K562 (cell line): ENCODE data around the gene PPARD. TPM values are rescaled to one million over a fixed set of nuclear protein-coding genes. Genes with fewer than 3 reads are reported as not detected.
A peak's percentile ranks its signal among the peaks of the same experiment; 100 is the strongest.

ENCODE experiments used
- FOSL1 ChIP-seq: fragments of 200-800 bp; sonication (Bioruptor generic); conservative IDR thresholded peaks from 2 replicates; pipeline ENCODE4 v1.6.1; 2016; ENCODE audit warnings: missing genetic modification characterization, missing compliant biosample characterization
- MGA ChIP-seq: fragments of 450-650 bp; IDR thresholded peaks from 2 replicates; pipeline ENCODE4 v1.6.1; 2016; ENCODE audit warnings: mild to moderate bottlenecking, moderate library complexity
- RBM34 ChIP-seq: fragments of 200-400 bp; formaldehyde crosslinking; IDR thresholded peaks from 2 replicates; pipeline ENCODE4 v1.6.1; 2018; ENCODE audit warnings: low read length, borderline replicate concordance; ENCODE audit not compliant: insufficient read depth
- SAP30 ChIP-seq: fragments of 200-600 bp; sonication (generic); IDR thresholded peaks from 2 replicates; pipeline ENCODE4 v1.6.1; 2012; ENCODE audit warnings: borderline replicate concordance, low read depth, mild to moderate bottlenecking, moderate library complexity, low read length, control low read depth, inconsistent platforms; ENCODE audit not compliant: insufficient read depth, poor library complexity, severe bottlenecking
- SNIP1 ChIP-seq: fragments of 450-650 bp; IDR thresholded peaks from 2 replicates; pipeline ENCODE4 v1.7.1; 2017; ENCODE audit warnings: low read depth, mild to moderate bottlenecking
- TAL1 ChIP-seq: fragments of 450-650 bp; IDR thresholded peaks from 2 replicates; pipeline ENCODE4 v1.6.1; 2016; ENCODE audit warnings: mild to moderate bottlenecking
- THRB ChIP-seq: fragments of 450-650 bp; formaldehyde crosslinking; conservative IDR thresholded peaks from 2 replicates; pipeline ENCODE4 v1.4.0; 2022; ENCODE audit warnings: mild to moderate bottlenecking, missing genetic modification characterization
- ZNF785 ChIP-seq: fragments of 250-450 bp; sonication (Bioruptor Pico); IDR thresholded peaks from 2 replicates; pipeline ENCODE4 v1.4.0; 2020; ENCODE audit warnings: mild to moderate bottlenecking
- polyA plus RNA-seq, 8 experiments: library from polyadenylated mRNA; depleted of rRNA in 4 of 8; stranded (reverse) in 5 of 8; unstranded in 3 of 8; fragments of >200 nt; fragmentation: Nextera tagmentation in 2 of 8; fragmentation: Illumina TruSeq in 1 of 8; extraction: Ambion mirVana in 2 of 8; extraction: Trizol in 1 of 8; gene quantifications; 2 replicates each; pipeline versions ENCODE4 v1.2.1 to v1.2.3, GENCODE V29; 2011 to 2014; ENCODE audit warnings: inconsistent platforms in 1 of 8, missing spikeins in 1 of 8
- total RNA-seq, 7 experiments: library from RNA; depleted of rRNA in 6 of 7; stranded (reverse); fragments of >200 nt in 6 of 7; fragmentation: Illumina TruSeq in 2 of 7; extraction: Trizol in 2 of 7; gene quantifications; 2 replicates each; pipeline versions ENCODE4 v1.2.1 to v1.2.3, GENCODE V29; 2011 to 2021; ENCODE audit warnings: low replicate concordance in 1 of 7
- TF ChIP-seq, protein P1 (sequence below): fragments of 150-350 bp; conservative IDR thresholded peaks from 2 replicates; pipeline ENCODE4 v1.6.1; 2014; ENCODE audit warnings: low read length
- TF ChIP-seq, protein P2 (sequence below): fragments of 450-650 bp; IDR thresholded peaks from 2 replicates; pipeline ENCODE4 v1.6.1; 2016; ENCODE audit warnings: low read depth, mild to moderate bottlenecking, moderate library complexity

PPARD gene
- total and polyA plus RNA-seq, 9 of the 15 experiments (the other 6 are each of a cell fraction or from before 2014, with no cell fraction given): 0.14 to 13.2 (median 3.8) TPM

DNA sequence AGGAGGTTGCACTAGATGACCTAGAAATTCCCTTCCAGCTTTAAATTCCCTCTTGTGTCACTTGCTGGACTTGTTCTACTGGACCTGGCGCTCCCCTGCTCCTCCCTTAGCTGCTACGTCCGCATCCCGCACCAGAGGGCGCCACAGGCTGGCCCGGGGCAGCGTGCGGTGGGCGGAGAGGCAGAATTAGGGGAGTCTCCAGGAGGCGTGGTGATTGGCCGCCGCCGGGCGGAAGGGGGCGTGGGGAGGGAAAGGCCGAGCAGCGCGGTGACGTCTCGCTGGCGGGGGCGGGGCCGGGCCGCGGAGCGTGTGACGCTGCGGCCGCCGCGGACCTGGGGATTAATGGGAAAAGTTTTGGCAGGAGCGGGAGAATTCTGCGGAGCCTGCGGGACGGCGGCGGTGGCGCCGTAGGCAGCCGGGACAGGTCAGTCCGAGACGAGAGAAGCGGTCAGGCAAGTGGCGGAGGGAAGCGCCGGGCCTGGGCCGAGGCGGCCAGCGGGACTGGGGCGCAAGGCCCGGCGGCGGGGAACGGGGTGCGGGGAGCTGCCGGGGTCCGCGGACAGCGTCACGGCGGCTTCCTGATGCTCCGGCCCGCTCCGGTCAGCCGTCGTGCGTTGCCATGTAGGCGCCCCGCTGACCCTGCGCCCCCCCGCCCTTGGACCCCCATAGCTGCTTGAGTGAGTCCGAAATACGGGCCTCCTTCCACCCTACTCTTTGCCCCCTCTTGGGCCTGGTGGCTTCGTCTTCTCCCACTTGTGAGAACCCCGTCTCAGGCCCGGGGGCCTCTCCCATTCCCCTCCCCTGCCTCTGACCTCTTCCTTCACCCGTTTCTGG lies at the start of gene PPARD (continued):
- TF ChIP-seq RBM34: 0 out of 2 replicates have a peak, but pooled peaks have one; percentile 62
- peak; percentile 77 for TF ChIP-seq SAP30
- TF ChIP-seq, protein P1, sequence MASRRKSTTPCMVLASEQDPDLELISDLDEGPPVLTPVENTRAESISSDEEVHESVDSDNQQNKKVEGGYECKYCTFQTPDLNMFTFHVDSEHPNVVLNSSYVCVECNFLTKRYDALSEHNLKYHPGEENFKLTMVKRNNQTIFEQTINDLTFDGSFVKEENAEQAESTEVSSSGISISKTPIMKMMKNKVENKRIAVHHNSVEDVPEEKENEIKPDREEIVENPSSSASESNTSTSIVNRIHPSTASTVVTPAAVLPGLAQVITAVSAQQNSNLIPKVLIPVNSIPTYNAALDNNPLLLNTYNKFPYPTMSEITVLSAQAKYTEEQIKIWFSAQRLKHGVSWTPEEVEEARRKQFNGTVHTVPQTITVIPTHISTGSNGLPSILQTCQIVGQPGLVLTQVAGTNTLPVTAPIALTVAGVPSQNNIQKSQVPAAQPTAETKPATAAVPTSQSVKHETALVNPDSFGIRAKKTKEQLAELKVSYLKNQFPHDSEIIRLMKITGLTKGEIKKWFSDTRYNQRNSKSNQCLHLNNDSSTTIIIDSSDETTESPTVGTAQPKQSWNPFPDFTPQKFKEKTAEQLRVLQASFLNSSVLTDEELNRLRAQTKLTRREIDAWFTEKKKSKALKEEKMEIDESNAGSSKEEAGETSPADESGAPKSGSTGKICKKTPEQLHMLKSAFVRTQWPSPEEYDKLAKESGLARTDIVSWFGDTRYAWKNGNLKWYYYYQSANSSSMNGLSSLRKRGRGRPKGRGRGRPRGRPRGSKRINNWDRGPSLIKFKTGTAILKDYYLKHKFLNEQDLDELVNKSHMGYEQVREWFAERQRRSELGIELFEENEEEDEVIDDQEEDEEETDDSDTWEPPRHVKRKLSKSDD: no peak
- TF ChIP-seq MGA: no peak
- no peak; the same call in 1 of the 2 replicates for TF ChIP-seq TAL1
- TF ChIP-seq, protein P2, sequence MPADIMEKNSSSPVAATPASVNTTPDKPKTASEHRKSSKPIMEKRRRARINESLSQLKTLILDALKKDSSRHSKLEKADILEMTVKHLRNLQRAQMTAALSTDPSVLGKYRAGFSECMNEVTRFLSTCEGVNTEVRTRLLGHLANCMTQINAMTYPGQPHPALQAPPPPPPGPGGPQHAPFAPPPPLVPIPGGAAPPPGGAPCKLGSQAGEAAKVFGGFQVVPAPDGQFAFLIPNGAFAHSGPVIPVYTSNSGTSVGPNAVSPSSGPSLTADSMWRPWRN: no peak
- TF ChIP-seq ZNF785 (CRISPR knock-in tag): no peak
- TF ChIP-seq FOSL1 (tag): no peak
- no peak for TF ChIP-seq SNIP1
- TF ChIP-seq THRB: no peak
